Stimulated activated CD4-positive, alpha-beta T cell treated with anti-CD3 and anti-CD28 coated beads, Interleukin-4, amount 100 ng/mL, for 24 hours (primary cell): ENCODE data around the gene INPP5F.

Experiments used
- DNase-seq: peaks from one replicate; pipeline ENCODE4 v3.0.0-alpha.2; 2020

INPP5F gene

GRCh38 chr10:119872860-119873681 lies 147.2 kb downstream of the INPP5F start:
- DNase-seq: peak; percentile 88

- no peak for DNase-seq
These were observed 152.7 kb downstream of the INPP5F start for GRCh38 chr10:119878524-119878923.
